Activated T-cell treated with anti-CD3 and anti-CD28 coated beads for 24 hours (primary cell): Measurements from ENCODE around the gene DRD1.
"Not testable (repeated sequence)": the region's sequence is repeated elsewhere in the genome, so short reads cannot be mapped to it uniquely, and the experiment has no call there.

Experiments
- DNase-seq: peaks from one replicate; pipeline ENCODE4 v3.0.0-alpha.2; 2020; ENCODE audit warnings: low read depth

DRD1 gene

GRCh38 chr5:175424594-175424993 lies 19.4 kb downstream of the DRD1 start:
- not testable (repeated sequence) for DNase-seq

- DNase-seq: no peak
Observed at GRCh38 chr5:175422058-175422457, 21.9 kb downstream of the DRD1 start.

- no peak for DNase-seq
Observed at GRCh38 chr5:175420383-175420782, 23.6 kb downstream of the DRD1 start.

- no peak for DNase-seq
Observed at GRCh38 chr5:175418251-175418650, 25.7 kb downstream of the DRD1 start.

GRCh38 chr5:175417384-175417783 lies 26.6 kb downstream of the DRD1 start:
- no peak for DNase-seq

- DNase-seq: no peak
Observed at GRCh38 chr5:175415303-175415702, 28.7 kb downstream of the DRD1 start.

- DNase-seq: no peak
Observed at GRCh38 chr5:175410926-175411325, 33.1 kb downstream of the DRD1 start.

- DNase-seq: no peak
Observed at GRCh38 chr5:175406300-175406699, 37.7 kb downstream of the DRD1 start.

- not testable (repeated sequence) for DNase-seq
Observed at GRCh38 chr5:175397590-175398297, 46.2 kb downstream of the DRD1 start.

GRCh38 chr5:175395430-175395829 lies 48.6 kb downstream of the DRD1 start:
- DNase-seq: not testable (repeated sequence)

- DNase-seq: no peak
Observed at GRCh38 chr5:175394601-175395000, 49.4 kb downstream of the DRD1 start.

- no peak for DNase-seq
Observed at GRCh38 chr5:175393897-175394296, 50.1 kb downstream of the DRD1 start.

- no peak for DNase-seq
Observed at GRCh38 chr5:175392236-175392635, 51.7 kb downstream of the DRD1 start.

GRCh38 chr5:175390352-175391083 lies 53.5 kb downstream of the DRD1 start:
- no peak for DNase-seq
